ENCODE data around the gene B3GAT3.
"Not testable (repeated sequence)": the region's sequence is repeated elsewhere in the genome, so short reads cannot be mapped to it uniquely, and the experiment has no call there.

GRCh38 chr11:62571493-62571892 is 50.3 kb downstream of the B3GAT3 start:
- TF ChIP-seq CTCF (conservative IDR thresholded peaks at IDR 0.05); ZFX (IDR thresholded peaks at IDR 0.05): not testable (repeated sequence)
